Gastroesophageal sphincter (tissue), 3 donors: ENCODE measurements around the gene PTPN4.

Source experiments
- EP300 ChIP-seq: sonication (generic); formaldehyde crosslinking; IDR thresholded peaks from one replicate; pipeline ENCODE4 v1.6.1; 2017; ENCODE audit warnings: antibody characterized with exemption, mild to moderate bottlenecking
- TF ChIP-seq, protein P1 (sequence below), 4 experiments: fragments of 200-600 bp in 2 of 4; fragments of 450-650 bp in 2 of 4; sonication (generic) in 1 of 4; IDR thresholded peaks; one replicate each; pipeline ENCODE4 v1.5.1; 2017 to 2019; ENCODE audit warnings: antibody characterized with exemption in 4 of 4, mild to moderate bottlenecking in 2 of 4, moderate library complexity in 2 of 4

DNA sequence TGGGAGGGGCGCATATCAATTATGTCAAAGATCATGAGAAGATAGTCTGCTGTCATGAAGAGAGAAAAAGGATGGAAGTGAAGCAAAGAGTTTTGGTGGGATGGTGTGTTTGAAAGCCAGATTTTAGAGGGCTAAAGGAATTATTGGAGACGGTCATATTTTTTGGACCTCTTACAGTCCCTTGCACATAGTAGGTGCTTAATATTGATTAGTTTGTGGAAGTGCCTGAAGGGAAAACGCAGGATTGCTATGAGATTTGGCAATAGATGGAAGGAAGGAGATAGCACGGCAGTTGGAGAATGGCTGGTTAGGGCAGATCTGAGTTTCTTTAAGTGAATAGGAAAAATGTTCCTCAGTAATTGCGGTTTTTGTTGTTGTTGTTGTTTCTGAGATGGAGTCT, 269.1 kb downstream of the PTPN4 start:
- TF ChIP-seq, protein P1, sequence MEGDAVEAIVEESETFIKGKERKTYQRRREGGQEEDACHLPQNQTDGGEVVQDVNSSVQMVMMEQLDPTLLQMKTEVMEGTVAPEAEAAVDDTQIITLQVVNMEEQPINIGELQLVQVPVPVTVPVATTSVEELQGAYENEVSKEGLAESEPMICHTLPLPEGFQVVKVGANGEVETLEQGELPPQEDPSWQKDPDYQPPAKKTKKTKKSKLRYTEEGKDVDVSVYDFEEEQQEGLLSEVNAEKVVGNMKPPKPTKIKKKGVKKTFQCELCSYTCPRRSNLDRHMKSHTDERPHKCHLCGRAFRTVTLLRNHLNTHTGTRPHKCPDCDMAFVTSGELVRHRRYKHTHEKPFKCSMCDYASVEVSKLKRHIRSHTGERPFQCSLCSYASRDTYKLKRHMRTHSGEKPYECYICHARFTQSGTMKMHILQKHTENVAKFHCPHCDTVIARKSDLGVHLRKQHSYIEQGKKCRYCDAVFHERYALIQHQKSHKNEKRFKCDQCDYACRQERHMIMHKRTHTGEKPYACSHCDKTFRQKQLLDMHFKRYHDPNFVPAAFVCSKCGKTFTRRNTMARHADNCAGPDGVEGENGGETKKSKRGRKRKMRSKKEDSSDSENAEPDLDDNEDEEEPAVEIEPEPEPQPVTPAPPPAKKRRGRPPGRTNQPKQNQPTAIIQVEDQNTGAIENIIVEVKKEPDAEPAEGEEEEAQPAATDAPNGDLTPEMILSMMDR (IDR thresholded peaks at IDR 0.05) = no peak
- TF ChIP-seq EP300 = no peak
